HG02884 (cell line): Measurements from ENCODE around the gene ACSF3.

Experiments
- ATAC-seq: cut with Tn5 transposase; IDR thresholded peaks from one replicate; pipeline ENCODE4 v1.9.1; 2021; ENCODE audit warnings: mild to moderate bottlenecking, moderate library complexity; ENCODE audit not compliant: unreplicated experiment

The ACSF3 gene

GRCh38 chr16:89093602-89094251 lies at the start of gene ACSF3:
ACSF3 (plus strand) TSS chr16:89093852; CDS start chr16:89100682, 6,830 bp downstream.
- ATAC-seq = peak; percentile 38

- no peak for ATAC-seq
These were observed 49.1 kb upstream of the ACSF3 start for GRCh38 chr16:89044418-89045180.

DNA sequence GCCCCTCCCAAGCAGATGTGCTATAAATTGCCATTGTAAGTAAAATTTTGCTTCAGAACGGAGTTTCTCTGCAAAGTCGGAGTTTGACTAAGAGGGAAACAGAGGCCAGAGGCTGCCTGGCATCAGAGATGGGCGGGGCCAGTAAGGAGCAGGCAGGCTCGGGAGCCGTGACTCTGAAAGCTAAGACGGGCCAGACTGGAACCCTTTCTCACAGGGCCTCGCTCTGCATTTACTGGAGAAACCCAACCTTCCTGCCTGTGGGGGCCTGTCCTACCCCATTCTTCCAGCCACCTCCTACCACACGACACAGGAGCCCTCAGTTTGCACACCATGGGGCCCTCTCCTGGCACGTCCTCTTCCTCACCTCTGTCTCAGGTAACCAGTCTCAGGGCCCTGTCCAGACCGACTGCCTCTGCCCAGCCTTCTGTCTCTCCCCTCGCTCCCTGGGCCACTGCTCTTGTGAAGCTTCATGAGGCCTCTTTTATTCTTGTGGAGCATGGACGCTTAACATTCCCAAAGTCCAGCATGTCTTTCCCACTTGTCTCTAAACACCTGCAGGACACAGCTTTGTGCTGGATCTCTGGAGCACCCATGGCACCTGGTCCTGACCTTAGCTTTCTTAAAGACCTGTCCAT lies 48.4 kb upstream of the ACSF3 start:
- no peak for ATAC-seq

DNA sequence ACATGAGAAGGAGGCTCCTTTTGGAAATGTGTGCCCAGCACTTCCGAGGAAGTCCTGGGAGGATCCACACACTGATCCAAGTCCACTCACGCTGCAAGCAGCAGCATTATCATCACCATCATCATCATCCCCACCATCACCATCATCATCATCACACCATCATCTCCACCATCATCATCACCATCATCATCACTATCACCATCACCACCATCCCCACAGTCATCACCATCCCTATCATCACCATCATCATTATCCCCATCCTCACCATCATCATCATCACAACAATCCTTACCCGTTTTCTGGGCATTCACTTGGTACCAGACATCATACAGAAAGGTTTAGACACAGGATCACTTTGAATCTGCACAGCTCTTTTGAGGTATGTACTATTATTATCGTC lies 47.8 kb upstream of the ACSF3 start:
- ATAC-seq = no peak

- no peak for ATAC-seq
These were observed 47.2 kb upstream of the ACSF3 start for GRCh38 chr16:89046491-89046890.

DNA sequence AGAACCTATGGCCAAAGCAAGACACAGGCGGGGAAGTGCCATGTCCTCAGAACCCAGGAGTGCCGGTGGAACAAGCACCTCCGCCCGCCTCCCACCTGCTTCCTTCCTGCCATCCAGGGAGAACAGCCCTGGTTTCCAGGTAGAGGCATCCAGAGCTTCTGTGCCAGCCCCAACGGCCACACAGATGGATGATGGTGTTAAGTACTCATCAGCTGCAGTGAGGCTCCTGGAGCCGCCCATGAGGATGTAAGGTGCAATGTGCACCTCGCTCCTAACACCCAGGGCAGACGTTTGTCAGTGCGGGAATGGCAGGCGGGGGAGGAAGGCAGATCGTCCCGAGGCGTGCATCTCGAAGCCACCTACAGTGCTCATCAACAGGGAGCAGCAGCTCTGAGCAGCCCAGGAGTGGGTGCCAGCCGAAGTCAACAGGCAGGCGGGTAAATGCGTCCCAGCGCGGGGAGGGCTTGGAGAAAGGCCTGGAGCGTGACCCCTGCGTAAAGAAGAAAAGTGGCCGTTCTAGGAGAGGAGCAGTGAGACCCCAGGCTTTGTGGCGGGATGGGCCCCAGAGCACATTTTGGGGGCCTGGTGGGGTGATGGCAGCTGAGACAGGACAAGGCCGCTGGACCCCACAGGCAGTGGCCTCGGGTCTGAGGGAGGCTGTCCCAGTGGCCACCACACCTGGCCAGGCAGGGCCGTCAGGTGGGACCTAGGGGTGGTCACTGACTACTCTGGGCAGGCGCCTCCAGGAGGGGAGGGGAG lies 46.1 kb upstream of the ACSF3 start:
- no peak for ATAC-seq

DNA sequence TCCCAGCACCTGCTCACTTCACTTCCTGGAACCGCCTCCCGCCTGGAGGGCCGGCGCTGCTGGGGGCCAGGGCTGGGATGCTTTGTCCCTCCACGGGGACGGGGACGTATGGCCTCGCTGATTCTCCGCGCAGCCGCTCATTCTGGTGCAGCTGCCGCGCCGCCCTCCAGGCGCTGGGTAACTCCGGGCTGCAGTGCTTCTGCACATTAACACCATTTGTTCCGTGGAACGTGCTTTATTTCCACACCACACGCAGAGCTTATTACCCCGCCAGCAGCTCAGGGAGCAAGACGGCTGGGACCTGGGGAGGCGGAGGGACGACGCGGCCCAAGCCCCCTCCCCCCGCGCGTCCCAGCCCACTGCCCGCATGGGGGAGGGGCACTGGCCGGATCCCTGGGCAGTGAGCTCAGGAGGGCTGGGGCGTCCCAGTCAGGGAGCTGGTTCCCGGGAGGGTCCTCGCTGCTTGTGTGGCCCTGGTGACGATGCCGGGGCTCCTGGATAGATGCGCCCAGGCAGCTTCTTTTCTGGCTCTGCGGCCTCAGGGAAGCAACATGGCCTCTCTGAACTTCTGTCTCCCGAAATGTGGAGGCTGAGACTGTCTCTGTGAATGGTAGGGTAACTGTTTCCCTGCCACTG lies 45.4 kb upstream of the ACSF3 start:
- ATAC-seq = no peak

- no peak for ATAC-seq
These were observed 44.7 kb upstream of the ACSF3 start for GRCh38 chr16:89048871-89049422.

DNA sequence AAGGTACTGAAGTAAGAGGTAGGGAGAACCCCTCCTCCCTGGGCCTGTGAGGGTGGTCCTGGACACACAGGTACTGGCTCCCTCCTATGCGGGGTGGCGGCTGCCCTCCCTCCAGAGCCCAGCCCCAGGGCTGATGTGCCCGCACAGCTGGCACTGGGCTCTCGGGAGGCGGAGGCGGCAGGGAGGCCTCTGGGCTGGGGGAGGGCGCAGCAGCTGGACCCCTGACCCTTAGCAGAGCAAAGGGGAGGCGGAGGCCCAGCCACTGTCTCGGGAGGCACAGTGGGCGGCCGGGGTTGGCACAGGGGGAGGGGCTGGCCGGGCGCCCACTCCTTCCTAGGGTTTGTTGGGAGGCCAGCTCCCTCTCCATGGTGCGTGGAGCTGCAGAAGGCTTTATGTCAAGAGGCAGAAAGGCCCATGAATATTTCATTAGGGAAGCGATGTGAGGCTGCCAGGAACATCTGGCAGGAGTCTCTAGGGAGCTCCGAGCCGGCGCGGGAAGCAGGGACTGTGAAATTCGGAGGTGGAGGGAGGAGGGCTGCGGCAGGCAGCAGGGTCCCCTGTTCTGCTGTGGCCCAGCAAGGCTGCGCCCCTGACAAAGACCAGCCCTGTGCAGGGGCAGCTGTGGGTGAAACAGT lies 44.1 kb upstream of the ACSF3 start:
- ATAC-seq = no peak

DNA sequence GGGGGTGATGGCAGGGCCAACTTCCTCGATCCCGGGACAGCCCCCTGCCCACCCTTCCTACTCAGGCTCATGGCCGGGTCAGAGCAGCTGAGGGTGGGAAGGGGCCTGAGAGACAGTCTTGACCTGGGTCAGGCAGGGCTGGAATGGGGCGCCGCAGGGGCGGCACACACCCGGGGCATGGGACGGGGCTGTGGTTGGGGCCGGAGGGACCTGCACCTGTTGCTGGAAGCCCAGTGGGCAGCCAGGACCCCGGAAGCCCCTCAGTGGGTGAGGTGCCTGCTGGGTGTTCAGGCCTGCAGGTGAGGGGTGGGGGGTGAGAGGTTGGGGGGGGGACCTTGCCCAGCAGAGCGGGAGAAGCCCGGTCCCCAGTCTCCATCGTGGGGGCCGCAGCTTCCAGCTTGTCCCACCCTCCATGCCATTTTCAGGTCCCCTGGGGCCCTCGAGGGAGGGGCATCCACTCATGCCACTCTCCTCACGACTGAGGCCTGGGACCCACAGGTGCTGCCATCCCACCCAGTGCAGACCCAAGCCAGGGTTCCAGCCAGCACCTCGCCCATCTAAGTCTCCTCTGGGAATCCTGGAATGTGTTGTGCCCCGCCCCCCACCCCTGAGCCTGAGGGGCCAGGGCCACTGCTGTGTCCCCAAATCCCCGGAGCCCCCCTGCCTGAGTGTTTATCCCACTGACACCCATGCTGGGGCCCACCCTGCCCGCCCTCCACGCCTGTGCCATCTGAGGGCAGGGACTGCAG lies 43.4 kb upstream of the ACSF3 start:
- ATAC-seq = no peak

DNA sequence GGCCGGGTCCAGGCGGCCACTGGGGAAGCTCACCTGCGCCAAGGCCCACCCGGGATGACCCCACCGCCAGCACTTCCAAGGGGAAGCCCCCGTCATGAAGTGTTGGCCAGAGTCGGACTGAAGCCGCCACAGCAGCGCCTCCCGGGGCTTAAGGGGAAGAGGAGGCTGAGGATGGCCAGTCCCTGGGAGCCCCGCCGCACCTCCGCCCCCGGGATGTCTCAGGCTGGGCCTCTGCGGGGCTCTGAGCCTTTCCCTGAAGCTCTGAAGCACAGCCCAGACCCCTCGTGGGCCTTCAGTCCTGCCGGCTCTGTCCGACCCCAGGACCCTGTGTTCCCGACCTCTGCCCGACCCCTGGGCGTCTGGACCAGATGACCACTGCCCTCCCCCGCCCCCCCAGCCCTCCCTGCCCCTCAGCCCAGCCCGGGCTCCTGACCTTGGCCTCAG lies 42.8 kb upstream of the ACSF3 start:
- no peak for ATAC-seq

GRCh38 chr16:89051521-89052166 lies 42.0 kb upstream of the ACSF3 start:
- ATAC-seq = no peak

GRCh38 chr16:89052191-89052889 lies 41.3 kb upstream of the ACSF3 start:
- no peak for ATAC-seq

- no peak for ATAC-seq
These were observed 40.5 kb upstream of the ACSF3 start for GRCh38 chr16:89052890-89053724.

- ATAC-seq = no peak
These were observed 40.0 kb upstream of the ACSF3 start for GRCh38 chr16:89053725-89054029.

- no peak for ATAC-seq
These were observed 39.4 kb upstream of the ACSF3 start for GRCh38 chr16:89054261-89054661.

DNA sequence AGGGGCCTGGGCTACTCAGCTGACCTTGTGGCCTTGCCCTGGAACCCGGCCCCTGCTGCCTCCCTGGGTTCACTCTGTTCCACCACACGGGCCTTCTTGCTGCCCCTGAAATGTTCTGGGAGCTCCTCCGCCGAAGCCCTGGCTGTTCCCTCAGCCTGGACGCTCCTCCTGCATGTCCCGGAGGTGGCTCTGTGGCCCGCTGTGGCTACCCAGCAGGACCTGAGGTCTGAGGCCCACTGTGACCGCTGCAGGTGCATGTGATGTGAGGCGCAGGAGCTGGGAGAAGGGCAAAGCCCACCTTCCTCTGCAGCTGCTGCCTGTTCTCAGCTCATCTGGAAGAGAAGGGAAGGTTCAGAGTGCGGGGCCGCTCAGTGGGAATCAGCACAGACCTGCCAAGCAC lies 38.9 kb upstream of the ACSF3 start:
- ATAC-seq = no peak

- no peak for ATAC-seq
These were observed 38.3 kb upstream of the ACSF3 start for GRCh38 chr16:89055313-89055712.
